ENCODE data around the gene ITSN1. TPM values are rescaled to one million over a fixed set of nuclear protein-coding genes. Genes with fewer than 3 reads are reported as not detected.

Gene ITSN1
- total RNA-seq, 1 donor from 2014 or later = 77.5 TPM

DNA sequence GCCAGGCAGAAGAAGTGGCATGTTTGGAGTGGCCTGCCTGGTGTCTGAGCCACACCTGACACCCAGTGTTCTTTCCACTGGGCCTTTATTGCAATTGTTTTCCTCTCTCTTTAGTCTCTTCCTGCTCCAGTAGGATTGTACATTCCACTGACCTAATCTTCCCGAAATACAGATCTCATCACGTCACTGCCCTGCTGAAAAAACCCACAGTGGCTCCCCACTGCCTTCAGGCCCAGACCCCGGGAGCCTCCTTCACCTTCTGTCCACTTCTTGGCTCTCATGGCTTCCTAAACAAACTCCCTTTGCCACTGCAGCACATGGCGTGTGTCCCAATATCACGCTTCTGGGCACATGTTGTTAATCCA, 298.6 kb downstream of the ITSN1 start:
- TF ChIP-seq, protein P1, sequence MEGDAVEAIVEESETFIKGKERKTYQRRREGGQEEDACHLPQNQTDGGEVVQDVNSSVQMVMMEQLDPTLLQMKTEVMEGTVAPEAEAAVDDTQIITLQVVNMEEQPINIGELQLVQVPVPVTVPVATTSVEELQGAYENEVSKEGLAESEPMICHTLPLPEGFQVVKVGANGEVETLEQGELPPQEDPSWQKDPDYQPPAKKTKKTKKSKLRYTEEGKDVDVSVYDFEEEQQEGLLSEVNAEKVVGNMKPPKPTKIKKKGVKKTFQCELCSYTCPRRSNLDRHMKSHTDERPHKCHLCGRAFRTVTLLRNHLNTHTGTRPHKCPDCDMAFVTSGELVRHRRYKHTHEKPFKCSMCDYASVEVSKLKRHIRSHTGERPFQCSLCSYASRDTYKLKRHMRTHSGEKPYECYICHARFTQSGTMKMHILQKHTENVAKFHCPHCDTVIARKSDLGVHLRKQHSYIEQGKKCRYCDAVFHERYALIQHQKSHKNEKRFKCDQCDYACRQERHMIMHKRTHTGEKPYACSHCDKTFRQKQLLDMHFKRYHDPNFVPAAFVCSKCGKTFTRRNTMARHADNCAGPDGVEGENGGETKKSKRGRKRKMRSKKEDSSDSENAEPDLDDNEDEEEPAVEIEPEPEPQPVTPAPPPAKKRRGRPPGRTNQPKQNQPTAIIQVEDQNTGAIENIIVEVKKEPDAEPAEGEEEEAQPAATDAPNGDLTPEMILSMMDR (IDR thresholded peaks at IDR 0.05; ENCODE audit: unreplicated experiment) = no peak
- Mint-ChIP-seq H3K27ac (peak overlapping the region; percentile 86), H3K4me3 (no peak overlapping the region), H3K4me1 (peaks cover 17% of the 10 kb centered on the region), H3K27me3 (ENCODE audit: low read depth) (no peaks in the 10 kb centered on the region), H3K36me3 (peaks cover 22% of the 10 kb centered on the region), H3K9me3 (peaks cover 10% of the 10 kb centered on the region)
- no peak for DNase-seq (ENCODE audit: low spot score in 2 of 2, unreplicated experiment in 2 of 2)

DNA sequence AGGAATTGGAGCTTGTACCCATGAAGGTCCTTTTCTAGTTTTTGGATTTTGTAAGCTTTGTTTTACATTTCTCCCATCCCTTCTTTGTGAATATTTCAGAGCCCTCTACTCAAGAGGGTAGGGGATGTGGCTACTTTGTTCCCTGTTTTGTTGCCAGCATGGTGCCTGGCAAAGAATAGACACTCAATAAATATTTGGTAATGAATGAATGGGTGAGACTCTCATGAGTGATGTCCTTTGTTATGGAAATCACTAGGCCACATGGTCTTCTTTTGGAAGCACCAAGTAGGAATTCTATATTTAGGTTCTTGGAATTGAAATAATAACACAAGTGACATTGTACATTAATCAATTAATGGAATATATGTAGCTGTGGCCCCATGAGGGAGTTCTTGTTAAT, 300.1 kb downstream of the ITSN1 start:
- H3K27ac Mint-ChIP-seq = no peak overlapping the region
- TF ChIP-seq, protein P1 (IDR thresholded peaks at IDR 0.05; ENCODE audit: unreplicated experiment) = no peak
- H3K27me3 Mint-ChIP-seq (ENCODE audit: low read depth) = no peaks in the 10 kb centered on the region
- H3K4me3 Mint-ChIP-seq = no peak overlapping the region
- peaks cover 29% of the 10 kb centered on the region for H3K4me1 Mint-ChIP-seq
- H3K36me3 Mint-ChIP-seq = peaks cover 22% of the 10 kb centered on the region
- H3K9me3 Mint-ChIP-seq = peaks cover 10% of the 10 kb centered on the region
- DNase-seq (ENCODE audit: low spot score in 2 of 2, unreplicated experiment in 2 of 2) = no peak

DNA sequence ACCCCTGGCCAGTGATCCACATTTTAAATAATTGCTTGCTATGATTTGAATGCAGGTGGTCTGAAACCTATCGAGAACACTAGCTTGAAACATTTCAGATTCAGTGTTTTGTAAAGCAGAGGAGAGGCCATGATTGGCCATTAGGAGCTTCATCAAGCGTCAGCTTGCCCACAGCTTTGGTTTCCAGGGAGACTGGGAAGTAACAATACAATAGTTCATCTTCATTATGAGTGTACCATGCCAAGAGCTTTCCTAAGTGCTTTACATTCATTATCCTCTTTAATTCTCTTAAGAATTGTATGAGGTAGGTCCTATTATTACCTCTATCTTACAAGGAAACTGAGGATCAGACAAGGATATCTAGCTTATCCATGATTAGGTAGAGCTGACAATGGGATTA, 301.0 kb downstream of the ITSN1 start:
- H3K27ac Mint-ChIP-seq = no peak overlapping the region
- H3K9me3 Mint-ChIP-seq = peaks cover 10% of the 10 kb centered on the region
- H3K36me3 Mint-ChIP-seq = peaks cover 22% of the 10 kb centered on the region
- H3K4me3 Mint-ChIP-seq = no peak overlapping the region
- H3K4me1 Mint-ChIP-seq = peaks cover 37% of the 10 kb centered on the region
- TF ChIP-seq, protein P1 (IDR thresholded peaks at IDR 0.05; ENCODE audit: unreplicated experiment) = no peak
- H3K27me3 Mint-ChIP-seq (ENCODE audit: low read depth) = no peaks in the 10 kb centered on the region
- DNase-seq (ENCODE audit: low spot score in 2 of 2, unreplicated experiment in 2 of 2) = no peak

DNA sequence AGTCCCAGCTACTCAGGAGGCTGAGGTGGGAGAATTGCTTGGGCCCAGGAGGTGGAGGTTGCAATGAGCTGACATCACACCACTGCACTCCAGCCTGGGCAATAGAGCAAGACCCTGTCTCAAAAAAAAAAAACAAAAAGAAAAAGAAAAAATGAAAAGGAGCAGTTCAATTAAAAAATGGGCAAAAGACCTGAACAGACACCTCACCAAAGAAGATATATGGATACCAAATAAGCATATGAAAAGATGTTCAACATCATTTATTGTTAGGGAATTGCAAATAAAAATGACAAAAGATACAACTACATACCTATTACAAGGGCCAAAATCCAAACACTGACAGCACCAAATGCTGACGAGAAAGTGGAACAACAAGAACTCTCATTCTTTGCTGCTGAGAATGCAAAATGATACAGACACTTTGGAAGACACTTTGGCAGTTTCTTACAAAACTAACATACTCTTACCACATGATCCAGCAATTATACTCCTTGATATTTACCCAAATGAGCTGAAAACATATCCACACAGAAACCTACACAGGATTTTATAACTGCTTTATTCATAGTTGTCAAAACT, 302.0 kb downstream of the ITSN1 start:
- no peak for DNase-seq (ENCODE audit: low spot score in 2 of 2, unreplicated experiment in 2 of 2)
- H3K27me3 Mint-ChIP-seq (ENCODE audit: low read depth) = no peaks in the 10 kb centered on the region
- H3K4me1 Mint-ChIP-seq = peaks cover 42% of the 10 kb centered on the region
- TF ChIP-seq, protein P1 (IDR thresholded peaks at IDR 0.05; ENCODE audit: unreplicated experiment) = no peak
- peaks cover 10% of the 10 kb centered on the region for H3K9me3 Mint-ChIP-seq
- H3K36me3 Mint-ChIP-seq = peaks cover 17% of the 10 kb centered on the region
- no peak overlapping the region for H3K27ac Mint-ChIP-seq
- H3K4me3 Mint-ChIP-seq = no peak overlapping the region

DNA sequence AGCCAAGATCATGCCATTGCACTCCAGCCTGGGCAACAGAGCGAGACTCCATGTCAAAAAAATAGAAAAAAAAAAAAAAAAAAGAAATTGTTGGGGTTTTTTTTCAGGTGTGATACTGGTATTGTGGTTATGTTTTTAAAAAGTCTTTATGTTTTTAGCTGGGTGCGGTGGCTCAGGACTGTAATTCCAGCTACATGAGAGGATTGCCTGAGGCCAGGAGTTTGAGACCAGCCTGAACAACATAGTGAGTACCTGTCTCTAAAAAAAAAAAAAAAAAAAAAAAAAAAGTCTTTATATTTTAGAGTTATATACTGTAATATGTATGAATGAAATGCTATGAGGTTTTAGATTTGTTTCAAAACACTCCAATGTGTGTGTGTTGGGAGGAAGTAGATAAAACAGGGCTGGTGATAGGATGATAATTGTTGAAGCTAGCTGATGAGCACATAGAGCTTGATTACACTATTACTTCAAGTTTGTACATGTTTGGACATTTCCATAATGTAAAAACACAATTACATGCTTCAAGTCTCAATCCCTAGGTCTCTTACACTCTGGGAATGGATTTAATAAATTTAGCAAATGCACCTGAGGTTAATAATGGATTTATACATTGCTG, 303.5 kb downstream of the ITSN1 start:
- Mint-ChIP-seq H3K36me3 (peaks cover 15% of the 10 kb centered on the region), H3K27me3 (ENCODE audit: low read depth) (no peaks in the 10 kb centered on the region), H3K4me3 (no peak overlapping the region), H3K9me3 (peaks cover 10% of the 10 kb centered on the region), H3K4me1 (peaks cover 32% of the 10 kb centered on the region), H3K27ac (peak overlapping the region; percentile 99)
- DNase-seq (ENCODE audit: low spot score in 2 of 2, unreplicated experiment in 2 of 2) = no peak
- TF ChIP-seq, protein P1 (IDR thresholded peaks at IDR 0.05; ENCODE audit: unreplicated experiment) = no peak
